HG02610 (cell line): Measurements from ENCODE around the gene CCDC138.

Source experiments
- ATAC-seq: cut with Tn5 transposase; IDR thresholded peaks from one replicate; pipeline ENCODE4 v1.9.1; 2021; ENCODE audit warnings: mild to moderate bottlenecking, moderate library complexity; ENCODE audit not compliant: unreplicated experiment

Gene CCDC138

GRCh38 chr2:108916122-108916795 lies 129.7 kb downstream of the CCDC138 start:
- no peak for ATAC-seq

GRCh38 chr2:108916796-108917421 lies 130.3 kb downstream of the CCDC138 start:
- ATAC-seq, result no peak

- ATAC-seq, result no peak
These were observed 131.0 kb downstream of the CCDC138 start for GRCh38 chr2:108917526-108917925.

- no peak for ATAC-seq
These were observed 131.7 kb downstream of the CCDC138 start for GRCh38 chr2:108918156-108918874.

- ATAC-seq, result no peak
These were observed 132.4 kb downstream of the CCDC138 start for GRCh38 chr2:108918941-108919341.

GRCh38 chr2:108919571-108920373 lies 133.2 kb downstream of the CCDC138 start:
- ATAC-seq, result no peak

- no peak for ATAC-seq
These were observed 134.1 kb downstream of the CCDC138 start for GRCh38 chr2:108920686-108921085.

- ATAC-seq, result no peak
These were observed 134.8 kb downstream of the CCDC138 start for GRCh38 chr2:108921096-108922030.

GRCh38 chr2:108922141-108922915 lies 135.8 kb downstream of the CCDC138 start:
- ATAC-seq, result no peak

GRCh38 chr2:108923019-108923700 lies 136.6 kb downstream of the CCDC138 start:
- ATAC-seq, result no peak

GRCh38 chr2:108923736-108924579 lies 137.4 kb downstream of the CCDC138 start:
- ATAC-seq, result no peak

- no peak for ATAC-seq
These were observed 138.1 kb downstream of the CCDC138 start for GRCh38 chr2:108924580-108925251.

- no peak for ATAC-seq
These were observed 138.7 kb downstream of the CCDC138 start for GRCh38 chr2:108925286-108925685.

GRCh38 chr2:108925735-108926134 lies 139.2 kb downstream of the CCDC138 start:
- no peak for ATAC-seq
